ENCODE data around the gene KCNQ1.

KCNQ1 gene

DNA sequence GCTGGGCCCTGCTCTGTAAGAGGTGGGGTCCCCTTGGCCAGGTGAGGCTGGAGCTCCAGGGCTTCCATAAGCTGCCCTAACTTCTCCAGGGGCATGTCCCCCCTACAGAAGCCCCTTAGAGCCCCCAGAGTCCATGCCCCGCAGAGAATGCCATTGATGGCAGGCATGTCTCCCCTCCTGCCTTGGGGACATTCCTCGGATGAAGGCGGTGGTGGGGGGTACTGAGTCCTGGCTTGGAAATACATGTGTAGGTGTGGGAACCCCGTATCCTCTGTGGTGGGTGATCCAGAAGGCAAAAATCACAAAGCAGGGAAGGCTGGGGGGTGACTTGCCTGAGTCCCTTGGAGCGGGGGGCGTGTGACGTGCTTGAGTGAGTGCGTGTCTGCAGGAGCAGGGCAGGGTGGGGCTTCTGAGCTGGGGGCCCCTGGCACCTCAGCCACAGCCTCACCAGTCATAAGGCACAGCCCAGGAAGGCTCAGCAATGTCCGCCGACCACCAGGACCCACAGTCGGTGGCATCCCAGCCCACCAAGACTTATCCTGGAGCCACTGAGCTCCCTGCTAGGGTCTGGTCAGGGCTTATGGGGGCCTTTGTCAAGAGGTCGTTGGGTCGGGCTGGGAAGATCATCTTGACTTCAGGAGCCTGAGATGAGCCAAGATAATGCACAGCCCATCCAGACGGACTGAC, 324.7 kb downstream of the KCNQ1 start:
- H3K36me3 ChIP-seq, result no peaks in the 10 kb centered on the region
- H3K4me2 ChIP-seq, result peak overlapping the region in 2 of 11 experiments; percentile 6 to 81; a peak in 2 of 22 replicates
- H3K4me1 ChIP-seq, result peaks cover 0 to 44% (median 32%) of the 10 kb centered on the region in 10 experiments; a peak in 18 of 20 replicates
- no peak overlapping the region for H3K4me3 ChIP-seq
- 0 out of 22 replicates have a peak, but pooled peaks cover 0 to 12% (median 0%) of the 10 kb centered on the region in 11 experiments for H3K27me3 ChIP-seq
- TF ChIP-seq Cebpa-rat (IDR thresholded peaks at IDR 0.05), result no peak
- no peak overlapping the region for H3K27ac ChIP-seq
- no peak overlapping the region for H3K9ac ChIP-seq
- peaks cover 0 to 11% (median 0%) of the 10 kb centered on the region in 11 experiments; a peak in 2 of 22 replicates for H4K20me1 ChIP-seq
- peaks cover 0 to 7% (median 0%) of the 10 kb centered on the region in 11 experiments; a peak in 2 of 22 replicates for H3K9me3 ChIP-seq (replicated peaks in 1 of 11)

DNA sequence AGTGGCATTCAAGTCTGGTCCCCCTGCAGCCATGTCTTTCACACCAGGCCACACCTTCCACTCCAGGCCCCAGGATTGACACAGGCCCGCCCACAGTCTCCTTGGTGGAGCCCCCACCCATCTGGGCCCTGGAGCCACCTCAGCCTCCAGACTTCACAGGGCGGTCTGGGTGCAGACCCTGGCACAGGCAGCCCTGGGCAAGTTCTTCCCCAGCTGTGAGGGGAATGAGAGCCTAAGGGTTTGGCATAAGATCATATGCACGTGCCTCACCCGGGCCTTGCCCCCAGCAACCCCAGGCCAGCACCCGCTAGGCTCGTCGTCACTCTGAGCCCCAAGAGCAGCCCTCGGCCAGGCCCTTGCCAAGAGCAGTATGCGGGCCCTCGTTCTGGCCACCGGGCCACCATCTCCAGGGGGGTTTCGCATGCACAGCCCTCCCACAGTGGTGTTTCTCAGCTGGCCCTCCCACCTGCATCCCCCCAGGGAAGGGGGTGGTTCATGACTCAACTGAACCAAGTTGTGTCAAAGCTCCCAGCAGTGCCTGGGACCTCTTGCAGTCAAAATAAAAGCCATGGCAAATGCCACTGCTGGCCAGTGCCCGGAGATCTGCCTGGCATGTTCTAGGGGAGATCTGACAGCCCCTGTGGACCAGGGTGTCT, 325.4 kb downstream of the KCNQ1 start:
- Histone ChIP-seq H3K4me1 (peaks cover 0 to 49% (median 39%) of the 10 kb centered on the region in 10 experiments; a peak in 18 of 20 replicates), H3K9ac (no peak overlapping the region), H3K4me2 (peak overlapping the region in 9 of 11 experiments; percentile 13 to 81 (median 45); a peak in 15 of 22 replicates), H3K4me3 (no peak overlapping the region), H3K27me3 (peaks cover 0 to 12% (median 0%) of the 10 kb centered on the region in 11 experiments; a peak in 1 of 22 replicates), H3K27ac (no peak overlapping the region), H4K20me1 (peaks cover 0 to 12% (median 0%) of the 10 kb centered on the region in 11 experiments; a peak in 5 of 22 replicates), H3K9me3 (replicated peaks in 1 of 11) (peaks cover 0 to 7% (median 0%) of the 10 kb centered on the region in 11 experiments; a peak in 2 of 22 replicates), H3K36me3 (no peaks in the 10 kb centered on the region)
- no peak for TF ChIP-seq Cebpa-rat (IDR thresholded peaks at IDR 0.05)

GRCh38 chr11:2770761-2771301, 326.0 kb downstream of the KCNQ1 start:
- H3K4me1 ChIP-seq, result peaks cover 0 to 55% (median 45%) of the 10 kb centered on the region in 10 experiments; a peak in 18 of 20 replicates
- peaks cover 0 to 18% (median 0%) of the 10 kb centered on the region in 11 experiments; a peak in 5 of 22 replicates for H4K20me1 ChIP-seq
- TF ChIP-seq Cebpa-rat (IDR thresholded peaks at IDR 0.05), result no peak
- H3K27ac ChIP-seq, result no peak overlapping the region
- no peak overlapping the region for H3K4me3 ChIP-seq
- H3K36me3 ChIP-seq, result no peaks in the 10 kb centered on the region
- peak overlapping the region in 9 of 11 experiments; percentile 13 to 81 (median 45); a peak in 15 of 22 replicates for H3K4me2 ChIP-seq
- no peak overlapping the region for H3K9ac ChIP-seq
- H3K9me3 ChIP-seq (replicated peaks in 1 of 11), result peaks cover 0 to 3% (median 0%) of the 10 kb centered on the region in 11 experiments; a peak in 2 of 22 replicates
- peaks cover 0 to 13% (median 0%) of the 10 kb centered on the region in 11 experiments; a peak in 3 of 22 replicates for H3K27me3 ChIP-seq

DNA sequence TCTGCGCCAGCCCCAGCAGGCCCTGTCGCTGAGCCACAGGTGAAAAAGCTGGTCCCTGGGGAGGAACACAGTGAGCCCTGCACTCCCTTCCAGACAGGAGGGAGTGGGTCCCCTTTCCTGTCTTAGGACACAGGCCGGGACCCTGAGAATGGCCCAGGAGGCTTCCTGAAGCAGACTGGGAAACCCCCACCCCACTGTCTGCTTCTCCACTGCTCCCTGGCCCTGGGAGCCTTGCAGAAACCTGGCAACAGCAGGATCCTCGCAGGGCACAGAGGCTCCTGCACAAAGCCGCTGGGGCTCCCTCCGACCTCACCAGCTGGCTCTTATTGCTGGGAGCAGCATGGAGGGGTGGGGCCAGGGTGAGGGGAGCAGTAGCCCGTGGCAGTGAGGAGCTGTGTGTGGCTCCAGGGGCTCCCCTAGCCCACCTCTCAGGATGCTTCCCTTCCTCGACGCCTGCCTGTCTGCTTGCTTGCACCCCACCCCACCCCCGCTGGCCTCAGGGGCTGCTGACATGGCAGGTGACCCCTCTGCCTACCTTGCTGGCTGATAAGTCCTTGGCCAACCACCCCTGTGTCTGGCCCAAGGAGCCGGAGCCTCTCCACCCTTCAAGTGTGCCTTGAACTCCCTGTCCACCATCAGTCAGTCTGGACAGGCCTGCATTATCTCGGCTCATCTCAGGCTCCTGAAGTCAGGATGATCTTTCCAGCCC, 327.1 kb downstream of the KCNQ1 start:
- Histone ChIP-seq H3K4me2 (peak overlapping the region in 9 of 11 experiments; percentile 16 to 81 (median 45); a peak in 14 of 22 replicates), H3K9ac (no peak overlapping the region), H4K20me1 (peaks cover 0 to 20% (median 0%) of the 10 kb centered on the region in 11 experiments; a peak in 5 of 22 replicates), H3K36me3 (no peaks in the 10 kb centered on the region), H3K4me1 (peaks cover 0 to 66% (median 56%) of the 10 kb centered on the region in 10 experiments; a peak in 18 of 20 replicates), H3K9me3 (replicated peaks in 1 of 11) (peaks cover 0 to 1% (median 0%) of the 10 kb centered on the region in 11 experiments; a peak in 2 of 22 replicates), H3K27me3 (peaks cover 0 to 16% (median 0%) of the 10 kb centered on the region in 11 experiments; a peak in 3 of 22 replicates), H3K27ac (no peak overlapping the region), H3K4me3 (no peak overlapping the region)
- TF ChIP-seq Cebpa-rat (IDR thresholded peaks at IDR 0.05), result no peak

GRCh38 chr11:2772544-2773031, 327.8 kb downstream of the KCNQ1 start:
- H3K27me3 ChIP-seq, result peaks cover 0 to 18% (median 0%) of the 10 kb centered on the region in 11 experiments; a peak in 3 of 22 replicates
- TF ChIP-seq Cebpa-rat (IDR thresholded peaks at IDR 0.05), result no peak
- no peak overlapping the region for H3K4me3 ChIP-seq
- no peak overlapping the region for H3K27ac ChIP-seq
- H3K36me3 ChIP-seq, result no peaks in the 10 kb centered on the region
- peaks cover 0 to 20% (median 0%) of the 10 kb centered on the region in 11 experiments; a peak in 5 of 22 replicates for H4K20me1 ChIP-seq
- no peaks in the 10 kb centered on the region for H3K9me3 ChIP-seq (replicated peaks in 1 of 11)
- peak overlapping the region in 8 of 11 experiments; percentile 6 to 81 (median 50); a peak in 11 of 22 replicates for H3K4me2 ChIP-seq
- no peak overlapping the region for H3K9ac ChIP-seq
- peaks cover 0 to 72% (median 61%) of the 10 kb centered on the region in 10 experiments; a peak in 18 of 20 replicates for H3K4me1 ChIP-seq

DNA sequence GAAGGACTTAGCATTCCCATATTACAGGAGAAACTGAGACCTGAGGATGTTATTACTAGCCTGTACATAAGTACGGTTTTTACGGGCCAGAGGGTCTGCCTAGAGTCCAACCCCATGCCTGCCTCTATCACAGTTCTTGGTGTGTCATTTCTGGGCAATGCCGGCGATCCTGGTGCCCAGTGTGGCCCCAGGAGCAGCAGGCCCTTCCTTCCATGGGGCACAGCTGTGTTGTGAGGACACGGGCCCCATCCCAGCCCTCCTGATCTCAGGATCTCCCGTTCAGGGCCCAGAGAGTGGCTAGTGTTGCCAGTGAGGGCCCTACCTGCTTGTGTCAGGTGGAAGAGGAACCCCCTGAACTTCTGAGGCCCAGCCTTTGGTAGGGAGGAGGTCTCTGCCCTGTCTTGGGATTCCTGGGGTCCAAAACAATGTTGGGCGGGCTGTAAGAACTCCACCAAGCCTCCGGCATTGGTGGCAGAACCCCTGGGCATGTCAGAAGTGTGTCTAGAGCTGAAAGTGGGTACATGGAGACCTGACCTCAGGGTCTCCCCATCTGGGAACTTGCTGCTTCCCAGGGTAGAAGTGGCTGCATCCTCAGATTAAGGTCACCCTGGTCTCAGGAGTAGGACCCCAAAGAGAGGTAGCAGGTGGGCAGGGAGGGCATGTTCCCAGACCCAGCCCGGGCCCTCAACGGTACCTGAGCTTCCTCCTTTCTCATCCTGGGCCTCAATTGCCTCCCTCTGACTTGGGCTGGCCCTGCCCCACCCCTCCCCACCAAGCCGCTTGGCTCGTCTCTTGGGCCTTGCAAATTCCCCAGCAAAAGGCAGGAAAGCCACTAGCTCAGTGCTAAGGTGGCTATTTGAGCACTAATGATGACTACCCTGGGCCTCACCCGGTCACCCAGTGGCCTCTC, 329.6 kb downstream of the KCNQ1 start:
- peaks cover 0 to 25% (median 0%) of the 10 kb centered on the region in 11 experiments; a peak in 4 of 22 replicates for H3K27me3 ChIP-seq

DNA sequence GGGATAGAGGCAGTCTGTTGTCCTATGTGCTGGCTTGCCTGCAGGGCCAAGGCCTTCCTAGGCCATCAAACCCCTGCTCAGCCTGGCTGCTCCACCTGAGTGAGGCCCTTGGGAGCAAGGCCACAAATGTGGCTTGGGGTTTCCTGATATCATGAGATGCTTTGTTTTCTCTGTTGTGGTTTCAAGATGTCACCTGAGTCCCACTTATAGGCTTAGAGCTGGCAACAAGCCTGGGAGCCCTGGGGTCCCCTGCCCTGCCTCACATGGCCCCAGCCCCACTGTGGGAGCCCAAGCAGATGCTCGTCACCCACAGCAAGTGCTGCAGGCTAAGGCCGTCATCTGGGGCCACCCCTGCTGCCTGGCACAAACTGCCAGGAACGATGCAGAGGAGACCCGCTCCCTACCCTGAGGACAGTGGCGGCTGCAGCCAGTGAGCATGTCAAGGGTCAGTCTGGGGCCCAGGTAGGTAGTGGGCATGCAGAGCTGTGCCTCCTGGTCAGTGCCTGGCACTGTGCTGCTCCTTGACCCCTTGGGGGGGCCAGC, 330.3 kb downstream of the KCNQ1 start:
- Histone ChIP-seq H3K4me3 (no peak overlapping the region), H3K4me1 (peaks cover 24 to 88% (median 83%) of the 10 kb centered on the region in 10 experiments), H3K9ac (peak overlapping the region in 2 of 11 experiments; percentile 4 to 19; a peak in 1 of 22 replicates), H3K4me2 (peak overlapping the region in 9 of 11 experiments; percentile 50 to 99 (median 87); a peak in 19 of 22 replicates), H3K36me3 (no peaks in the 10 kb centered on the region), H3K27me3 (peaks cover 0 to 32% (median 0%) of the 10 kb centered on the region in 11 experiments; a peak in 4 of 22 replicates), H3K27ac (no peak overlapping the region), H4K20me1 (peaks cover 0 to 35% (median 3%) of the 10 kb centered on the region in 11 experiments; a peak in 8 of 22 replicates), H3K9me3 (replicated peaks in 1 of 11) (no peaks in the 10 kb centered on the region)
- TF ChIP-seq Cebpa-rat (IDR thresholded peaks at IDR 0.05), result no peak

More for the DNA sequence above, 329.6 kb downstream of the KCNQ1 start:
- peaks cover 17 to 81% (median 78%) of the 10 kb centered on the region in 10 experiments for H3K4me1 ChIP-seq
- no peak overlapping the region for H3K4me3 ChIP-seq
- H3K9me3 ChIP-seq (replicated peaks in 1 of 11), result no peaks in the 10 kb centered on the region
- H3K27ac ChIP-seq, result no peak overlapping the region
- peak overlapping the region in 8 of 11 experiments; percentile 67 to 99 (median 89); a peak in 16 of 22 replicates for H3K4me2 ChIP-seq
- no peak for TF ChIP-seq Cebpa-rat (IDR thresholded peaks at IDR 0.05)
- no peak overlapping the region for H3K9ac ChIP-seq
- H4K20me1 ChIP-seq, result peaks cover 0 to 28% (median 3%) of the 10 kb centered on the region in 11 experiments; a peak in 7 of 22 replicates
- no peaks in the 10 kb centered on the region for H3K36me3 ChIP-seq
